HG03460 (cell line): ENCODE results near the gene ABCA2.

Experiments
- ATAC-seq: cut with Tn5 transposase; IDR thresholded peaks from one replicate; pipeline ENCODE4 v1.9.1; 2021; ENCODE audit not compliant: unreplicated experiment

The ABCA2 gene

DNA sequence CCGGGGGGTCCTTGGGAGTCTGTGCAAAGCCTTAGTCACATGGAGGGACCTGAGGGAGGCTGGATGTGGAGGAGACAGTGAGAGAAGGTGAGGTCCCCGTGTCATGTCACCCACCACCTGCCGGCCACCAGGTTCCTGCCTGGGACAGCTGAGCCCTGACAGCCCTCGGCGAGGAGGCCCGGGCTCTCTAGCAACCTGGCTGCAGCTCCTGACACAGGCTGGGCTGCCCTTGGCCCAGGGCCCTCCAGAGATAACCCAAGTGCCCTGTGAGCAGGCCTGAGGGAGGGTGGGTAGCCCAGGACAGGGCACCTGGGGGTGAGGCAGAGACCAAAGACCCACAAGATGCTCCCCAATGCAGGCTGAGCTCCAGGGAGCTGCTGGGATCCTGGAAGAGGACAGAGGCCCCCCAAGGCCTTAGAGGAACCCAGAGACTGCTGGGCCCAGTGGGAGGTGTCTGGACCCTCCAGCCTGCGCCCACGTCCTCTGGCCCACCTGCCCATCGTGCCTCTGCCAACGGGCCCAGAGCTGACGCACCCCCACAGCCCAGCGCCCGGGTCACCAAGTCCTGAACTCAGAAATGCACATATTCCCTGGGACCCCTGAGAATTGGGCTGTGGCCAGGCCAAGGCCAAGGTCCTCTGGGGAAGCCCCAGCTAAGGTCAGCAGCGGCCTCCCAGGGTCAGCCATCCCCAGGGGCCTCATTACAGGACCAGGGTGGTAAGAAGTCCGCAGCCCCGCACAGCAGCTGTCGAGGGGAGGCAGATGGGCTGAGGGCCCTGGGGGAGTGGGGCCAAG lies 59.5 kb downstream of the ABCA2 start:
- ATAC-seq = no peak

DNA sequence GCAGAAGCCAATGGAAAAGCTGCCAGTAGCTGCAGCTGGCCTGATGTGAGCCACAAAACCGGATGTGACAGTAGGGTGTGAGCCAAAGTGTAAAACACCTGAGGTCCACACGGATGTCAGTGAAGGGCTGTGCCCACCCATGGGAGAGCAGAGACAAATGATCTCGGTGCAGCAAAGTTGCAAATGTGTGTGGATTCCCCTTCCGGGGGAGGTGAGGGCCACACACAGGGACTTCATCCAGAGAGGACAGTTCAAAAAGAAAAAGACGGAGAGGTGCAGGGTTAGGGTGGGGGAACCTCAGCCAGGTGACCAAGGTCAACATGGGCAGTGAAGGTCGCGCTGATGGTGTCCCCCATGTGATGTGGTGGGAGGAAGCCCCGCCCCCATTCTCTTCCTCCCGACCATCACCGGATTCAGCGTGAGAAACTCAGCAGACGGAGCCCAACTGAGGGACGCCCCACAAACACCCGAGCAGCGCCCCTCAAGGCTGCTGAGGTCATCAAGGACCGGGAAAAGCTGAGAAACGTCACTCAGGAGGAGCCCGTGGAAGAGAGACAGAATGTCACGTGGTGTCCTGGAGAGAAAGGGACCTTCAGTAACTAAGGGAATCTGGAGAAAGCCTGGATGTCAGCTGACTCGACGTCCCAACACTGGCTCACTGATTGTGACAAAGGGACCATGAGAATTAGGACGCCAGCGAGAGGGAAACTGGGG lies 62.1 kb downstream of the ABCA2 start:
- ATAC-seq = no peak

DNA sequence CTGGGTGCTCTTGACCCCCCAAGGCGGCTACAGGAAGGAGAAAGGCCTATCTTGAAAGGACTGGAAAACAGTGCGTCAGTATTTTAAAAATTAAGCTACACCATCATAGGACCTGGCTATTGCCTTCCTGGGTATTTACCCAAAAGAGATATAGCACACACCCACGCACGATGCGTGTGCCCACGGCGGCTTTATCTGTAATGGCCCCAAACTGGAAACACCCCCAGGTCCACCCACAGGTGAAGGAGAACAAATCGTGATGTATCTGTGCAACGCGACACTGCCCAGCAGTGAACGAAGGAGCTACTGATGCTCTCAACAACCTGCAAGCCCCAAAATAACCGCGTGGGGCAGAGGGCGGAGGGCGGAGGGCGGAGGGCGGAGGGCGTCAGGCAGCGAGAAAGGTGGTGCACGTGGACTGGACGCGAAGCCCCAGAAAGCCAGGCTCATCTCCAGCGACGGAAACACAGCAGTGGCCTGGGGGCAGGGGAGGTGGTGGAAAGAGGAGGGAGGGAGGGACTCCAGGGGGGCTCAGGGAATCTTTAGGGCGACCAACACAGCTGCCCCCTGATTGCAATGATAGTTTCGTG lies 63.1 kb downstream of the ABCA2 start:
- ATAC-seq = no peak

DNA sequence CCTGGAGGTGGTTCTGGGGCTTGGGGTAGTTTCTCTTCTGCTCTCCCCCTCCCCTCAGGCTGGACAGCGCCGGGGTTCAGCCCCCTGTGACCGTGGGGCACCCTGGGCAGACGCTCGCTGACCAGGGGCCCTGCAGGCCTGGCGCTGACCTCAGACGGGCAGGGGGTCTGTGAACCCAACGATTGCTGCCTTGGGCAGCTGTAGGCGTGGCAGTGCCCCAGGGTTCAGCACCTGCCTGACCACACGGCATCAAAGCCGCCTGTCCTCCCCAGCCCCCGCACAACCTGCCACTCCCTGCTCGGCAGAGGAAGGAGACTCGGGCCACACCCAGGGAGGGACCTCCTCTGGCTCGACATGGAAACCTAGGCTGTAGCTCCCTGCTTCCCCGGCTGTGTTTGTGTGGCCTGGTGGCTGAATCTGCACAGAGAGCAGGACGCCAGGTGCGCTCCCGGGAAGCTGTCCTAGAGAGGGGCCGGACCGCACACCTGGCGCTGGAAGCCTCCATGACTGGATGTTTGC lies 63.8 kb downstream of the ABCA2 start:
- ATAC-seq = no peak

DNA sequence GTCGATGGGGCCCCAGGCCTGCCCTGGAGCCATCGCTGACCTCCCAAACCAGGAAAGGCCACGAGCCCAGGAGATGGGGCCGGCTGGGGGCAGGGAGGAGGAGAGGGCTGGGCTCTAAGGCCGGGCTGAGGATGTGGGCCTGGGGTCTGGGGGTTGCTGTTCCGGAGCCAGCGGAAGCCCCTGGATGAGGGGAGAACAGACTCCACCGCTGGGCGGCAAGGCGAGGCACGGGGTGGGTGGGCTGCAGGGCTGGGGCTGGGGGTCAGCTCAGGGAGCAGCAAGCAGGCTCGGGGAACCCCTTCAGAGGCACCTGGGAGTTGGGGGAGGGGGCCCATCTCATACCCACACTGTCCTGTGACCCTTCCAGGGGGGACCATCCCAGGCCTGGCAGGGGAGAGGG lies 64.3 kb downstream of the ABCA2 start:
- ATAC-seq = no peak

DNA sequence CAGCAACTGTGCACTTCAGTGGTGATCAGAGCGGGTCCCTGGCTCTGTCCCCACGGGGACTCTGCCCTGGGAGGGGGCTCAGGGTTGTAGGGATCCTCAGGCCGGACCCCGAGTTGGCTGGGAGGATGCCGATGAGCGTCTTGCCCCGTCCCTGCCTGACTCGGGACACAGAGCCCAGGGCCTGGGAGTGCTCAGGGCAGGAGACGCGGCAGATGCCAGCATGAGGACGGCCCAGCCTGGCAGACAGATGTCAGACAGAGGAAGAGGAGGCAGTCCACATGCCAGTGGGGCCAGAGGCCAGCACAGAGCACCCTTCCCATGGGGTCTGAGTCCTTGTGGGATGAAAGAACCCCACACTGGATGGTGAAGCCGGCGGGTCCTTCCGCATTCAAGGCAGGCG lies 64.7 kb downstream of the ABCA2 start:
- no peak for ATAC-seq

DNA sequence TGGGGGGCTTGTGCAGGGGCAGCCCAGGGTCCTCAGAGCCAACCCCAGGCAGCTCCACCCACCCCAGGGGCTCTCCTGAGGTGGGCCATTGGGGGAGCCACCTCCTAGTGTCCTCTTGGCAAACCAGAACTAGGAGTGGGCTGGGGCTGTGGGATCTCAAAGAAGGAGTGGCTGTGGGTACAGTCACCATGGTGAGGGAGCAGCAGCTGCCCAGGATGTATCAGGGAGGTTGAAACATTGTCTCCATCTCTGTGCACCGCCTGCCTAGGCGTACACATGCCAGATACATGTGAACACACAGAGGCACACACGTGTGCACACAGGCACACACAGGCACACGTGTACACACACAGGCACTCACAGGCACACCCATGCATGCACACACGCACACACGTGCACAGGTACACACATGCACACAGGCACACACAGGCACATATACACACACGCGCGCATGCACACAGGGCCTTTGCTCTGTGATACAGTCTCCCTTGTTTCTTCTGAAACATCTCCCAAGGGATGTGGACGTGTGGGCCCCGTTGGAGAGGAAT lies 65.3 kb downstream of the ABCA2 start:
- no peak for ATAC-seq

DNA sequence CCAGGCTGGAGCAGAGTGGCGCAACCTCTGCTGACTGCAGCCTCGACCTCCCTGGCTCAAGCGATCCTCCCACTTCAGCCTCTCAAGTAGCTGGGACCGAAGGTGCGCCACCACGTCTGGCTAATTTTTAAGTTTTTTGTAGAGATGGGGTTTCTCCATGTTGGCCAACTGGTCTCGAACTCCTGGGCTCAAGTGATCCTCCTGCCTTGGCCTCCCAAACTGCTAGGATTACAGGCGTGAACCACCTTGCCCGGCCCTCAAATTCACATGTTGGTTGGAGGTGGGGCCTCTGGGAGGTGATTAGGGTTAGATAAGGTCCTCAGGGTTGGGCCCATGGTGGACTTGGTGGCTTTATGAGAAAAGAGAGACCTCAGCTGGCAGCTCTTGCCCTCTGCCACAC lies 65.9 kb downstream of the ABCA2 start:
- no peak for ATAC-seq

DNA sequence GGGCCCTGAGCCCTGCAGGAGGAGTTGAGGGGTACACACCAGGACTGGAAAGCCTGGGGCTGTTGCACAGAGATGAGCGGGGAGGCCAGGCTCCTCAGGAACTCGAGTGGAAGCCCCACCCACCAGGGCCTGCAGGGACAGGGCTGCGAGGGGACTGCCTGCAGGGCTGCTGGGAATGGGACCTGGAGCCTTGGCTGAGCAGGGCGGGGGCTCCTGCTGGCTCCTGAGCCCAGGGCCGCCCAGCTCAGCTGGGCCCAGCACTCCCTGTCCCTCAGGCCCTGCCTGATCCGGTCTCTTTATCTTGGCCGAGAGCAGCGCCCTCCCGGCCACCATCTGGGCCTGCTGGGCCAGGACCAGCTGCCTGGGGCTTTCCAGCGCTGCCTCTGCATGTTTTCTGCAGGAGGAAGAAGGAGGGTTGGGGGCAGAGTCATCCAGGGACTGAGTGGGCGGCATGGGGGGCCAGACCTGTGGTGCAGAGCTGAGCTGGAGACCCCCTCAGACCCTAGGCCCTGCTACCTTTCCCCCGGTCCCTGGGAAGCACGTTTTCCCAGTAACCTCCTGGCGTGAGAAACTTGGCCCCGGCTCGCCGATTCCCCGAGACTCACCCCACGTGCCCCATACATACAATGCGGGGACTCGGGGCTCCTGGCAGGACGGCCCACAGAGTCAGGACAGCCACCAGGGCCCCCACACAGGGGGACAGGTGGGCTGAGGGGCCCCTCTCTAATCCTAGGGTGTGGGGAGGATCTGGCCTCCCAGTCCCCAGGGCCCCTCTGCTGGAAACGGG lies 66.6 kb downstream of the ABCA2 start:
- ATAC-seq = no peak

DNA sequence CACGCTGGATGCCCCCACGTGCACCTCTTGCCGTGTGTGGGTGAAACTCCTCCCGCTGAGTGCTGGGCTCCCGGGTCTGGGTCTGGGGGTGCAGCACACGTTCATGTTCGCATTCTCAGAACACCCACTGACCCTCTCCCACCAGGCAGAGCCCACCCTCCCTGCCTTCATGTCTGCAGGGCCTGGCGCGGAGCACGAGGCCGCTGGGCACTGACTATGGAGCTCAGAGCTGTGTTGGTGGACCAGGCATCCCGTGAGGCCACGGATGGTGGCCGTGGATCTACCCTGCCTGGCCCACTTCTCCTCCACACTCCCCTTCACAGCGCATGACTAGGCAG lies 67.1 kb downstream of the ABCA2 start:
- no peak for ATAC-seq

DNA sequence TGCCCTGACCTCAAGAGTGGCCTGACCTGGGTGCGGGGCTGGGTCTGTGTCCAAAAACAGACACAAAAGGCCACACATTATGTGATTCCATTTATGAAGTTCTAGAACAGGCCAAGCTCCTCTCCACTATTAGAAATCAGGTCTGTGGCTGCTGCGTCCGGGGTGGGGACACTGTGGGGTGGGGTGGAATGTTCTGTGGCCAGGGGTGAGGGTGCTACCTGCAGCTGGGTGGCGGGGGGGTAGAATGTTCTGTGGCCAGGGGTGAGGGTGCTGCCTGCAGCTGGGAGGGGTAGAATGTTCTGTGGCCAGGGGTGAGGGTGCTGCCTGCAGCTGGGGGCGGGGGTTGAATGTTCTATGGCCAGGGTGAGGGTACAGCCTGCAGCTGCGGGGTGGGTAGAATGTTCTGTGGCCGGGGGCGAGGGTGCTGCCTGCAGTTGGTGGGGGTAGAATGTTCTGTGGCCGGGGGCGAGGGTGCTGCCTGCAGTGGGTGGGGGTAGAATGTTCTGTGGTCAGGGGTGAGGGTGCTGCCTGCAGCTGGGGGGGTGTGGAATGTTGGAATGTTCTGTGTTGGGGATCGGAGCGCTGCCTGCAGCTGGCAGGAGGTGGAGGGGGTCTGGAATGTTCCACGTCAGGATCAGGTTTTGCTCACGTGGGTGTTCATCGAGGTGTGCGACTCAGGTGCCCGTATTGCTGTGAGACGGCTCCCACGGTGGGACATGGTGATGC lies 67.7 kb downstream of the ABCA2 start:
- no peak for ATAC-seq

DNA sequence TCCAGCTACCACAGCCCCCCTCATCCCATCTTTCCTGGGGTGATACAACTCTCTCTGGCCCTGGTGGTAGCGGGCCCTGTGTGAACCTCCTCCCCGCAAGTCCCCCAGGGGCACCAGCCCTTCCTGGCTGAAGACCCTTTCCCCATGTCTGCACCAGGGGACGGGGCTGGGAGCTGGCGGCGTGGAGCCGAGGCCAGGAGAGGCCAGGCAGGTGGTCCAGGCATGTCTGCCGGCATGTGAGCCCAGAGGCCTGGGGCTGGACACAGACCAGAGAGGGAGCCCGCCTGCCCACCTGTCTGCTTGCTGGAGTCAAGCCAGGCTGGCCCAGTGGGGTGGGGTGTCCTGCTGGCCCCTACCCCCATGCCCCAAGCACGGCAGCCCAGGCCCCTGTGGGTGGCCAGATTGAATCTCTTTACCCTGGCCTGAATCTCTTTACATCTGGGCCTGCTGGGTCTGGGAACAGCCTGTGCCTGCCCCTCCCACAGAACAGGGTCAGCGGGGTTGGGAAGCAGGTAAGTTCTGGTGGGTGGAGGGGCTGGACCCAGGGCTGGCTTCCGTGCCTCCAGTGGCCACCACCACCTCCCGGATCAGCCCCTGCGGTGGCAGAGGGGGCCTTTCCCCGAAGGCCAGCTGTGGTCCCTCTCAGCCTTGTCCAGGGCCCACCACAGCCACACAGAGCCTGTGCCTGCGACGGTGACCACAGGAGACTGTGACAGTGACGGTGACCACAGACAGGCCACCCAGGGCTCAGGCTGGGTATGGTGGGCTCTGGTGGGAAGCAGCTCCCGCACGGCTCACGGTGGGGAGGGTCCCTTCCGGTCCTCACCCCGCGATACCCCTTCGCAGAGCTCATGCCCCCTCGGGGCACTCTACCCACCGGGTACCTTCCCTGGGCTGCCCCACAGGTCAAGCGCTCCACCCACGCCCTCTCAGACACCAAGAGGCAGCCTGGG lies 68.9 kb downstream of the ABCA2 start:
- no peak for ATAC-seq

DNA sequence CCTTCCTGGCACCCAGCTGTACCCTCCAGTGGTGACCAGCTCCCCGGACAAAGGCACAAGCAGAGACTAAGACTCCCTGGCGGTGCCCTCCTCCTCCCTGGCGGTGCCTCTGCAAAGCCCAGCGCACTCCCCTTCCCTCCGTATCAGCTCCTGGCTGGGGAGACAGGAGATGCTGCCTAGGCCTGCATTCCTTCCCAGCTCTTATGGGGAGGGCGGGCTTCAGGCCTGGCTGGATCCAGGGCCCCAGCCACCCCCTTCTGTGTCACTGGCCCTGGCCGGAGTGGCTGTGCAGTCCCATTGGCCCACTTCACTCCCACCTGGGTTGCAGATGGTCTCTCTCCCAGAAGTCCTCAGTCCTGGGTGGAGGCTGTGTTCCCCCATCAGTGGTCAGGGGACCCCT lies 69.6 kb downstream of the ABCA2 start:
- no peak for ATAC-seq

DNA sequence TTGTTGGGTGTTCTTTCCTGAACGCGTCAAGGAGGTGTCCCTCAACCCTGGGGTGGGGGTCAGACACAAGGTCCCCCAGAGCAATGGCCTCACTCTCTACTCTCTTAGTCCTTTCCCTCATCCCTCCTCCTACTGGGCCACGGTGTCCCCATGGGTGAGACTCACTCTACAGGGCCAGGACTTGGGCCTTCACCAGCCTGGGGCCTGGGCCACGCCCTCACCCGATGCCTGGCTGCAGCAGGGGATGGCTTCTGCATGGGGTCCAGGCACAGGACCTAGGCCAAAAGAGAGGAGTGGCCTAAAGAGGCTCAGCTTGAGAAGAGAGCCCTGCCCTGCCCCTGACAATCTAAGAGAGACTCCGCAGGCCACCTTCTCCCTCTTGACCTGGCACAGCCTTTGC lies 70.1 kb downstream of the ABCA2 start:
- ATAC-seq = no peak

DNA sequence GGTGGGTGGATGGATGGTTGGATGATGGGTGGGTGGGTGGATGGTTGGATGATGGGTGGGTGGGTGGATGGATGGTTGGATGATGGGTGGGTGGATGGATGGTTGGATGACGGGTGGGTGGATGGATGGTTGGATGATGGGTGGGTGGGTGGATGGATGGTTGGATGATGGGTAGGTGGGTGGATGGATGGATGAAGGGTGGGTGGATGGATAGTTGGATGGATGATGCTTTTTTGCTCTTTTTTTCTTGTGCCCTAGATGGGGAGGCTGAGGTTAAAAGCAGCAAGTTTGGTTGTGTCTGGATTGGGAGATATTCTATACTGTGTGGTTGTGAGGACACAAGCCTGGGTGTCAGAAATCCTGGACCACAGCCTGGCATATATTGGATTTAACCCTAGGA lies 70.6 kb downstream of the ABCA2 start:
- no peak for ATAC-seq
